K562 (cell line): Measurements from ENCODE around the gene PPP1R13B. TPM values are rescaled to one million over a fixed set of nuclear protein-coding genes. Genes with fewer than 3 reads are reported as not detected.

Source experiments
- ATF1 ChIP-seq, 2 experiments: fragments of 450-650 bp in 1 of 2; IDR thresholded peaks; 2 replicates each; pipeline ENCODE4 v1.6.1; 2016; ENCODE audit warnings: missing compliant biosample characterization in 1 of 2, missing genetic modification characterization in 1 of 2
- KAT8 ChIP-seq: fragments of 450-650 bp; IDR thresholded peaks from 2 replicates; pipeline ENCODE4 v1.6.1; 2016; ENCODE audit warnings: low read depth, mild to moderate bottlenecking
- MCM7 ChIP-seq, 2 experiments: fragments of 450-650 bp; IDR thresholded peaks; 2 replicates each; pipeline ENCODE4 v1.6.1; 2016 to 2018
- NR2C1 ChIP-seq, 2 experiments: fragments of 450-650 bp; IDR thresholded peaks; 2 replicates each; pipeline ENCODE4 v1.6.1; 2017; ENCODE audit warnings: mild to moderate bottlenecking in 2 of 2, antibody characterized with exemption in 1 of 2, inconsistent platforms in 1 of 2, missing compliant biosample characterization in 1 of 2, missing genetic modification characterization in 1 of 2
- polyA plus RNA-seq, 8 experiments: library from polyadenylated mRNA; depleted of rRNA in 4 of 8; stranded (reverse) in 5 of 8; unstranded in 3 of 8; fragments of >200 nt; fragmentation: Nextera tagmentation in 2 of 8; fragmentation: Illumina TruSeq in 1 of 8; extraction: Ambion mirVana in 2 of 8; extraction: Trizol in 1 of 8; gene quantifications; 2 replicates each; pipeline versions ENCODE4 v1.2.1 to v1.2.3, GENCODE V29; 2011 to 2014; ENCODE audit warnings: inconsistent platforms in 1 of 8, missing spikeins in 1 of 8
- total RNA-seq, 7 experiments: library from RNA; depleted of rRNA in 6 of 7; stranded (reverse); fragments of >200 nt in 6 of 7; fragmentation: Illumina TruSeq in 2 of 7; extraction: Trizol in 2 of 7; gene quantifications; 2 replicates each; pipeline versions ENCODE4 v1.2.1 to v1.2.3, GENCODE V29; 2011 to 2021; ENCODE audit warnings: low replicate concordance in 1 of 7
- TF ChIP-seq, protein P1 (sequence below): sonication (generic); formaldehyde crosslinking; IDR thresholded peaks from 2 replicates; pipeline ENCODE4 v1.4.0; 2020; ENCODE audit warnings: mild to moderate bottlenecking, missing genetic modification reagents
- TF ChIP-seq, protein P2 (sequence below), 2 experiments: fragments of 450-650 bp; formaldehyde crosslinking in 1 of 2; IDR thresholded peaks; 2 replicates each; pipeline versions ENCODE4 v1.4.0 to v1.6.1; 2014 to 2020; ENCODE audit warnings: mild to moderate bottlenecking in 2 of 2, borderline replicate concordance in 1 of 2, low read depth in 1 of 2

The PPP1R13B gene
- total and polyA plus RNA-seq, 9 of the 15 experiments (the other 6 are each of a cell fraction or from before 2014, with no cell fraction given) = 0.03 to 1.7 (median 0.15) TPM

DNA sequence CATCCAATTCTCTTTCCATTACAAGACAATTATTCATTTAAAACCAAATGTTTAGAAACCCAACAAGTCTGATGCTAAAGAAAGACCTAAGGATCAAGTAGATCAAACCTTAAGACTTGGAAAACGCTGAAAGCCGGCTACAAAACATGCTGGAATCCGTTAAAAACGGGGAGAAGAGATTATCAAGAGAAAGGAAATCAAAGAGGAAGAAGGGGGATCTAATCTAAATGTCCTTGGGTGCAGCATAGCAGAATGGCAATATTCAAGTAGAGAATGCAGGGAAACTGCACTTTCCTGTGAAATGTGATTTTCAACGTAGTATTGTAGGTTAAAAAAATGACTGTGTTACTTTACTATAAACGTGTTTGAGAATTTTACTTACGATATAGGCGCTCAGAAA, 1.3 kb downstream of the PPP1R13B start (continued):
- TF ChIP-seq MCM7 (IDR thresholded peaks at IDR 0.05) (no peak), KAT8 (no peak), ATF1 (CRISPR knock-in tag; IDR thresholded peaks at IDR 0.05) (no peak), ATF1 (tag; IDR thresholded peaks at IDR 0.05) (no peak), NR2C1 (IDR thresholded peaks at IDR 0.05) (no peak), NR2C1 (tag; IDR thresholded peaks at IDR 0.05) (no peak)
- TF ChIP-seq, protein P1, sequence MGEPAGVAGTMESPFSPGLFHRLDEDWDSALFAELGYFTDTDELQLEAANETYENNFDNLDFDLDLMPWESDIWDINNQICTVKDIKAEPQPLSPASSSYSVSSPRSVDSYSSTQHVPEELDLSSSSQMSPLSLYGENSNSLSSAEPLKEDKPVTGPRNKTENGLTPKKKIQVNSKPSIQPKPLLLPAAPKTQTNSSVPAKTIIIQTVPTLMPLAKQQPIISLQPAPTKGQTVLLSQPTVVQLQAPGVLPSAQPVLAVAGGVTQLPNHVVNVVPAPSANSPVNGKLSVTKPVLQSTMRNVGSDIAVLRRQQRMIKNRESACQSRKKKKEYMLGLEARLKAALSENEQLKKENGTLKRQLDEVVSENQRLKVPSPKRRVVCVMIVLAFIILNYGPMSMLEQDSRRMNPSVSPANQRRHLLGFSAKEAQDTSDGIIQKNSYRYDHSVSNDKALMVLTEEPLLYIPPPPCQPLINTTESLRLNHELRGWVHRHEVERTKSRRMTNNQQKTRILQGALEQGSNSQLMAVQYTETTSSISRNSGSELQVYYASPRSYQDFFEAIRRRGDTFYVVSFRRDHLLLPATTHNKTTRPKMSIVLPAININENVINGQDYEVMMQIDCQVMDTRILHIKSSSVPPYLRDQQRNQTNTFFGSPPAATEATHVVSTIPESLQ = no peak
- TF ChIP-seq, protein P2, sequence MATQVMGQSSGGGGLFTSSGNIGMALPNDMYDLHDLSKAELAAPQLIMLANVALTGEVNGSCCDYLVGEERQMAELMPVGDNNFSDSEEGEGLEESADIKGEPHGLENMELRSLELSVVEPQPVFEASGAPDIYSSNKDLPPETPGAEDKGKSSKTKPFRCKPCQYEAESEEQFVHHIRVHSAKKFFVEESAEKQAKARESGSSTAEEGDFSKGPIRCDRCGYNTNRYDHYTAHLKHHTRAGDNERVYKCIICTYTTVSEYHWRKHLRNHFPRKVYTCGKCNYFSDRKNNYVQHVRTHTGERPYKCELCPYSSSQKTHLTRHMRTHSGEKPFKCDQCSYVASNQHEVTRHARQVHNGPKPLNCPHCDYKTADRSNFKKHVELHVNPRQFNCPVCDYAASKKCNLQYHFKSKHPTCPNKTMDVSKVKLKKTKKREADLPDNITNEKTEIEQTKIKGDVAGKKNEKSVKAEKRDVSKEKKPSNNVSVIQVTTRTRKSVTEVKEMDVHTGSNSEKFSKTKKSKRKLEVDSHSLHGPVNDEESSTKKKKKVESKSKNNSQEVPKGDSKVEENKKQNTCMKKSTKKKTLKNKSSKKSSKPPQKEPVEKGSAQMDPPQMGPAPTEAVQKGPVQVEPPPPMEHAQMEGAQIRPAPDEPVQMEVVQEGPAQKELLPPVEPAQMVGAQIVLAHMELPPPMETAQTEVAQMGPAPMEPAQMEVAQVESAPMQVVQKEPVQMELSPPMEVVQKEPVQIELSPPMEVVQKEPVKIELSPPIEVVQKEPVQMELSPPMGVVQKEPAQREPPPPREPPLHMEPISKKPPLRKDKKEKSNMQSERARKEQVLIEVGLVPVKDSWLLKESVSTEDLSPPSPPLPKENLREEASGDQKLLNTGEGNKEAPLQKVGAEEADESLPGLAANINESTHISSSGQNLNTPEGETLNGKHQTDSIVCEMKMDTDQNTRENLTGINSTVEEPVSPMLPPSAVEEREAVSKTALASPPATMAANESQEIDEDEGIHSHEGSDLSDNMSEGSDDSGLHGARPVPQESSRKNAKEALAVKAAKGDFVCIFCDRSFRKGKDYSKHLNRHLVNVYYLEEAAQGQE (IDR thresholded peaks at IDR 0.05; ENCODE audit: borderline replicate concordance) = no peak
- TF ChIP-seq, protein P2 (CRISPR knock-in tag; IDR thresholded peaks at IDR 0.05; ENCODE audit: low read depth) = no peak
